ENCODE data around the gene LSAMP.
"Not testable (repeated sequence)": the region's sequence is repeated elsewhere in the genome, so short reads cannot be mapped to it uniquely, and the experiment has no call there.

LSAMP gene

DNA sequence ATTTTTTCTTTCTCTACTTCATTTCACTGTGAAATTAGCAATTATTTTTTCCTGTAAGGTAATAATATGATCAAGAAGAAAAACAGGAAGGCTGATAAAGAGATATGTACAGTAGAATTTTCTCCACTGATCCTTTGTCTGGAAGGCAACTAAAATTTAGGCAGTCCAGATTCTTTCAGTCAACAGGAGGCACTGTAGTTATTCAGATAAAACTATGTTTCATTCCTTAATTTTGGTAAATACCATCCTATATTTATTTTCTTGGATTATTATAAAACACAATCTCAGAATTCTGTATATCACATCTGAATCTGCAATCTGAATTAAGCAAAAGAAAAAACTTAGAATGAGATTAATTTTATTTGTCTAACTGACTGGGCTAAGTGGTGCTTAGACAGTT is 343.2 kb downstream of the LSAMP start:
- H3K9me3 Mint-ChIP-seq: no peaks in the 10 kb centered on the region
- no peaks in the 10 kb centered on the region for H3K36me3 Mint-ChIP-seq (ENCODE audit: low read depth)
- no peak overlapping the region for H3K27ac Mint-ChIP-seq
- no peaks in the 10 kb centered on the region for H3K27me3 Mint-ChIP-seq
- no peaks in the 10 kb centered on the region for H3K4me1 Mint-ChIP-seq (ENCODE audit: low read depth)
- H3K4me3 Mint-ChIP-seq: no peak overlapping the region
- DNase-seq: no peak

DNA sequence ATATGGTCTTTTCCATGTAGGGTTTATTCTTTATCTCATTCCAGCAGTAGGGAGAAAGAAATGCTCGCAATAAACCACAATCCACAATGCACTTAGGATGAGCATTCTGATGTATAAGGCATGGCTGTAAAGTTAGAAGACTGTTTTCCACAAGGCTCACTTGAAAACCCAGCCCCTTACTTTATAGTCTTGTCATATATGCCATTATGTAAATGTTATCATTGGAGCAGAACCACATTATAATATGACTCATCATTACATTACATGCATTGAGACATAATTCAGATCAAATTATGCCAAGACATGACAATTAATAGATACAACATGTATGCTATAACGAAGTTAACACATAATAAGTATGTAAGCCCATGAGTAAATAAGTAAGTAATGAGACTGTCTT is 348.1 kb downstream of the LSAMP start:
- H3K27me3 Mint-ChIP-seq: no peaks in the 10 kb centered on the region
- H3K36me3 Mint-ChIP-seq (ENCODE audit: low read depth): no peaks in the 10 kb centered on the region
- H3K27ac Mint-ChIP-seq: no peak overlapping the region
- H3K9me3 Mint-ChIP-seq: no peaks in the 10 kb centered on the region
- no peaks in the 10 kb centered on the region for H3K4me1 Mint-ChIP-seq (ENCODE audit: low read depth)
- no peak for DNase-seq
- H3K4me3 Mint-ChIP-seq: no peak overlapping the region

DNA sequence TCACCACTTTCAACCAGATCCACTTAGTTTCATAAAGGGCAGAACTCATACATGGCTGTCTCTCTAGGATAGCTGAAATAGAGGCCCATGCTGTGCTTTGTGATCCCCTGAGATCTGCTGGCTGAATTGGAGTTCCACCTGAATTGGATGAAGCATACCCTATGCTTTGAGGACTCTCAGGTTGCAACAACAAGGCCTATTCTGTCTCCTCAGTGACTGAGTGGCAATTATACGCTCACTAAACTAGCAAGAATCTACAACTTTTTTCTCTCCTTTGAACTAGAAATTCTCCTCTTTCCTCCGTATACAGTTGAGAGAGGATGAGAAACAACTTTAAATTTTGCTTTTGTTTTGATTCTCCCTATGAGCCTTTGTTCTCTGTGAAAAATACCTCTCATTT is 348.7 kb downstream of the LSAMP start:
- Mint-ChIP-seq H3K27ac (no peak overlapping the region), H3K9me3 (no peaks in the 10 kb centered on the region), H3K36me3 (ENCODE audit: low read depth) (no peaks in the 10 kb centered on the region), H3K27me3 (no peaks in the 10 kb centered on the region), H3K4me3 (no peak overlapping the region), H3K4me1 (ENCODE audit: low read depth) (no peaks in the 10 kb centered on the region)
- DNase-seq: no peak

DNA sequence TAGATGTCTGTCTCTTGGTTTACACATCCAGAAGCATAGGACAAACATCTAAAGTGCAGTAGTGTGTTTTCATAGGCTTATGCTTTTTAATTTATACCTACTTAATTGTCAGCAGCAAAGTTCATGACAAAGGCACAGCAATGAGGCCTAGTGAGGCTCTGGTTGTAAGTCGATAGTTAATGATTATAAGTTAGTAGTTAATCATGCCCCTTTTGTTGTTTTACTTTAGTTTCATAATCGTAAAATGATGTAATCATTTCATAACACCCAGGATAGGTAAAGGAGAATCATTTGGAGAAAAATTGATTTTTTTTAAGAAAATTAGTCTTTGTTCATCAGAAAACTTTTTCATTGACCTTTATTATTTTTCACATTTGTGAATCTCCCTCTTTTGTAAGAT is 351.9 kb downstream of the LSAMP start:
- Mint-ChIP-seq H3K27ac (no peak overlapping the region), H3K9me3 (peaks cover 4% of the 10 kb centered on the region), H3K4me1 (ENCODE audit: low read depth) (no peaks in the 10 kb centered on the region), H3K27me3 (no peaks in the 10 kb centered on the region), H3K4me3 (no peak overlapping the region), H3K36me3 (ENCODE audit: low read depth) (no peaks in the 10 kb centered on the region)
- no peak for DNase-seq

DNA sequence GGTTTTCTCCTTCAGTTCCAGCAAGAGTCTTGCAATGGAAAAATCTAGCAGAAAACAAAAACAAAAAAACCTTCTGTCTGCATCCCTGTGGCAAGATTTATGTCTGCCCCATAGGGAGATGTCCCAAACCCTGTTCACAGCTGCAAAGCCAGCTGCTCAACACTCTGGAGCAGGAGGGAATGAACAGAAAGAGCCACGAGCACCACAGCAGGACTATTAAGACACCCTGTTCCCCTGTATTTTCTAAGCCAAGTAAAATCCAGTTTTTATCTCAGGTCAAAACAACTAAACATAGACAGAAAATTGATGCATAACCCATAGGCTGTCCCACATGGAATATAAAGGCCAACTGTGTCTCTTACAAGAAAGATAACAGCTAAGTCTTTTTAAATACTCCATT is 357.9 kb downstream of the LSAMP start:
- no peaks in the 10 kb centered on the region for H3K4me1 Mint-ChIP-seq (ENCODE audit: low read depth)
- H3K36me3 Mint-ChIP-seq (ENCODE audit: low read depth): no peaks in the 10 kb centered on the region
- no peak for DNase-seq
- no peak overlapping the region for H3K27ac Mint-ChIP-seq
- peaks cover 4% of the 10 kb centered on the region for H3K9me3 Mint-ChIP-seq
- no peak overlapping the region for H3K4me3 Mint-ChIP-seq
- H3K27me3 Mint-ChIP-seq: no peaks in the 10 kb centered on the region

DNA sequence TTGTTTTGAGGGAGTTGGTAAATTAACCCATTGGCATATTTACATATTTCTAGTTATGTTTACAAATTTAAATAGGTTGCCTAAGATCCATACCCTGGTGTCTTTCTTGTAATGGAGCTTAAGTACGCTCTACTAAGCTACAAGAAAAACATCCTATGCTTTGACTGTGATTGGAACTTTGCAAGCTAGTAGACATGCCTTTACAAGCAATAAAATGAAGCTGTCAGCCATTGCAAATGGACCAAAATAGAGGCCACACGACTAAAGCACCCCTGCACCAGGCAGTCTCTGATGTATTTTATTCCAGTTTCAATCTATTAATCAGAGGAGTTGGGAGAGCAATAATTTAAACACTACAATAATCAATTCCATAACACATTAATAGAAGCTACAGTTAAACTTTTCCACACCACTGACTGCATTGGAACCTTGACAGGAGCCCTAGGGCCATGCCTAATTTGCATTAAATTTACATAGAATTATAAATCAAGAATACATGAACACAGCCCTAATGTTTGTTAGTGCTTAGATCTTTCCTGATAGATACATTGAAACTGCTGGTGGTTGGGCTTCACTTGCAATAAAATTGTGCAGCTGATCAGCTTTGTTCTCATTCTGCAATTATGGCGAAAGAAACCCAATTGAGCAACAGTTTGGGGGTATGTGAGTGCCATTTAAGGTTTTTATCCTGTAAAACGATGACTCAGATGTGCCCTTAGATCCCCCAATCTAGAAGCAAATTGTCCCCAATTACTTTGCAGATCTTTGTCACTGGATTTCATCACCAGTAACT is 360.1 kb downstream of the LSAMP start:
- H3K36me3 Mint-ChIP-seq (ENCODE audit: low read depth): no peaks in the 10 kb centered on the region
- H3K27me3 Mint-ChIP-seq: no peaks in the 10 kb centered on the region
- no peaks in the 10 kb centered on the region for H3K9me3 Mint-ChIP-seq
- DNase-seq: no peak
- H3K4me1 Mint-ChIP-seq (ENCODE audit: low read depth): no peaks in the 10 kb centered on the region
- no peak overlapping the region for H3K27ac Mint-ChIP-seq
- no peak overlapping the region for H3K4me3 Mint-ChIP-seq

DNA sequence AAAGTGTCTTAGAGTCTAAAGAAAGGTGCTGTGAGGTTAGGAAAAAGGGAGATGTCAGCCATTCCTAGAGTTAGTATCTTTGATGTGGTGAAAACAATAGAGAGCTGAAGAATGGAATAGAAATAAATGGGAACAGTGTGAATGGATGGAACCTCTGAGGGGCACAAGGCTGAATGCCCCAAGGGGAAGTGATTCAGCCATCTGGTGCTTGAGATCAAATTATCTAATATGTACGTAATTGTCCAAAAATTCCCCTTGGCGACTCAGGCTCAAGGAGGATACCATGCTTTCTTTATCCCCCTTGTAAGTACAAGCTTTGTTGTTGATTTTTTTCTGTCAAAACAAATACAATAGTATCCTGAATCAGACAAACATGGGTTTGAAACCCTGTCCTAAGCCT is 361.6 kb downstream of the LSAMP start:
- H3K36me3 Mint-ChIP-seq (ENCODE audit: low read depth): no peaks in the 10 kb centered on the region
- H3K4me3 Mint-ChIP-seq: no peak overlapping the region
- no peaks in the 10 kb centered on the region for H3K9me3 Mint-ChIP-seq
- no peak overlapping the region for H3K27ac Mint-ChIP-seq
- no peak for DNase-seq
- H3K27me3 Mint-ChIP-seq: no peaks in the 10 kb centered on the region
- no peaks in the 10 kb centered on the region for H3K4me1 Mint-ChIP-seq (ENCODE audit: low read depth)

DNA sequence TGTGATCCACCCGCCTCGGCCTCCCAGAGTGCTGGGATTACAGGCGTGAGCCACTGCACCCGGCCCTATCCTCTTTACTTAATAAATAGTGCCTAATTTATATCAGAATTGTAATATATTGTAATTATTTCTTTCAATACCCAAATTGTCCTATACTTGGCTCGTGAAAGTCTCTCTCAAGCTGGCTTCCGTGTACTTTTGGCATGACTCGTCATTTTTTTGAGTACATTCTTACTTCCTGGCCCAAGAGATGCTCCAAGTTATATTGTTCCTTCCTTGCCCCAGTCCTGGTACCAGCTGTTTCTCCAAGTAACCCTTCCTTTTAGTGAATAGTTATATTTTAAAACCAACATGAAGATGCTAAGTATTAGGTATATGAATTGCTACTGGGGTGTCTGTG is 366.7 kb downstream of the LSAMP start:
- Mint-ChIP-seq H3K27me3 (no peaks in the 10 kb centered on the region), H3K4me3 (no peak overlapping the region), H3K27ac (no peak overlapping the region), H3K4me1 (ENCODE audit: low read depth) (no peaks in the 10 kb centered on the region), H3K36me3 (ENCODE audit: low read depth) (no peaks in the 10 kb centered on the region), H3K9me3 (no peaks in the 10 kb centered on the region)
- DNase-seq: no peak

DNA sequence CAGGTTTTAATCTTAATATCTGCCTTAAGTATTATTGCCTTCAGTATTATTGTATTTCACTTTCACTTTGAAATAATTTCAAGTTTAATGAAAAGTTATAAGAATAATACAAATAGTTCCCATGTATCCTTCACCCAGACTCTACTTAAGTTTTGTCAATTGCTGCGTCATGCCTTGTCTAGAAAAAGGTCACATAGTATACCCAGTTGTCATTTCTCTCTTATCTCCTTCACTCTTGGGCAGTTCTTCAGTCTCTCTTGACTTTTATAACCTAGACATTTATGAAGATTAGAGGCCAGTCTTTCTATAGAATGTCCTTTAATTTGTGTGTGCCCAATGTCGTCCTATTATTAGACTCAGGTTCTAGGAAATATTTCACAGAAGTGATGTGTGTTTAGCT is 367.7 kb downstream of the LSAMP start:
- no peaks in the 10 kb centered on the region for H3K27me3 Mint-ChIP-seq
- no peak overlapping the region for H3K27ac Mint-ChIP-seq
- H3K36me3 Mint-ChIP-seq (ENCODE audit: low read depth): no peaks in the 10 kb centered on the region
- H3K4me3 Mint-ChIP-seq: no peak overlapping the region
- H3K4me1 Mint-ChIP-seq (ENCODE audit: low read depth): no peaks in the 10 kb centered on the region
- no peak for DNase-seq
- no peaks in the 10 kb centered on the region for H3K9me3 Mint-ChIP-seq

DNA sequence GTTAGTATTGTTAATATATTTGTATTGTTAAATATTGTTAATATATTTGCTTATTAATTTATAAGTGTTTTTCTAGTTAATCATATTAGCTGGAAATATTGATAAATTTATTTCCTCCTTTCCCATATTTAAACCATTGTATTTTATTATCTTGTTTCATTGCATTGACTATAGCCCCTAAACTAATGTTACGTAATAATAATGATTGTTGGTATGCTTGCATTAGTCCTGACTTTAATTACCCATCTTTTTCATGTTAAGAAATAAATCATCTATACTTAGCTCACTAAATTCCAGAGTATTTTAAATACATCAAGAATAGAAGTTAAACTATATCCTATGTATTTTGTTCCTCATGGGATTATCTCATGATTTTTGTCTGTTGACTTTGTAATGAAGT is 368.2 kb downstream of the LSAMP start:
- H3K4me3 Mint-ChIP-seq: no peak overlapping the region
- no peaks in the 10 kb centered on the region for H3K4me1 Mint-ChIP-seq (ENCODE audit: low read depth)
- H3K9me3 Mint-ChIP-seq: no peaks in the 10 kb centered on the region
- no peak overlapping the region for H3K27ac Mint-ChIP-seq
- H3K36me3 Mint-ChIP-seq (ENCODE audit: low read depth): no peaks in the 10 kb centered on the region
- H3K27me3 Mint-ChIP-seq: no peaks in the 10 kb centered on the region
- DNase-seq: no peak

DNA sequence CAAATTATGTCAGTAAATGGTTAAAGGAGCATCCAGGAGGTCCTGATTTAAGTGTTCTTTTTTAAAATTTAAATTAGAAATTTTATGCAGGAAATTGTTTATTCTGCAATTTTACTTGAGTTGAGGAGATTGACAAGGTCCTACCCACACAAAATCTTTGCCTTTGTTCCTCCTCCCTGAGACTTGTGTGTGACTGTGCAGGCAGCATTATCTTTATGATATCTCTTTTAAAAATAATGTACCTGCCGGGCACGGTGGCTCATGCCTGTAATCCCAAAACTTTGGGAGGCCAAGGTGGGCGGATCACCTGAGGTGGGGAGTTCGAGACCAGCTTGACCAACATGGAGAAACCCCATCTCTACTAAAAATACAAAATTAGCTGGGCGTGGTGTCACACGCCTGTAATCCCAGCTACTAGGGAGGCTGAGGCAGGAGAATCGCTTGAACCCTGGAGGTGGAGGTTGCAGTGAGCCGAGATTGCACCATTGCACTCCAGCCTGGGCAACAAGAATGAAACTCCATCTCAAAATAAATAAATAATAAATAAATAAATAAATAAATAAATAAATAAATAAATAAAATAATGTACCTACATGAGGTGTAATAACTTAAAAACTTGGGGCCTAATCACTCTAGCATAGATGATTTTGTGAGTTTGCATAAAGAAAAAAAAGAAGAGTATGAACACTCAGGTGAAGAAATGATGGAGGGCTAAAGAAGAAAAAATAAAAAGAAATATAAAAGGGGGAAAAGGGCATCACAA is 374.6 kb downstream of the LSAMP start:
- H3K4me3 Mint-ChIP-seq, H3K27ac Mint-ChIP-seq, H3K27me3 Mint-ChIP-seq: not testable (repeated sequence)

DNA sequence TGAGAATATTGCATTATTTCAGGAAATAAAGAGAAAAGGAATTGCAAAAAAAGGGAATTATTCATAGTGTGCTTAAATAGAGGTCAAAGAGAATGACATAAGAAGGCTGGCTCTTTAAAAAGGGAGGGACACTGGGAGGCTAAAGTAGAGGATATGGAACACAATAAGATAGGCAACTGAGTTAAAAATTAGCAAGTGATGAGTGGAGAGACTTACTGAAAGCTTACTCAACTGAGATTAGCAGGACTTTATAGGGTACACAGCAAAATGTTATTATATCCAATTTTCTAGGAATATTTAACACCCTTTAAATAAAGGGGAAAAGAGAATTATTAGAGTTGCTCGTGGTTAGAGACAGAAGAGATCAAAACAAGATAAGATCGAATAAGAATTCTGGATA is 375.2 kb downstream of the LSAMP start:
- no peak for DNase-seq
- peaks cover 3% of the 10 kb centered on the region for H3K9me3 Mint-ChIP-seq
- H3K4me1 Mint-ChIP-seq (ENCODE audit: low read depth): no peaks in the 10 kb centered on the region
- no peak overlapping the region for H3K27ac Mint-ChIP-seq
- H3K4me3 Mint-ChIP-seq: no peak overlapping the region
- no peaks in the 10 kb centered on the region for H3K36me3 Mint-ChIP-seq (ENCODE audit: low read depth)
- H3K27me3 Mint-ChIP-seq: no peaks in the 10 kb centered on the region

More for the DNA sequence above, 374.6 kb downstream of the LSAMP start:
- H3K9me3 Mint-ChIP-seq; H3K36me3 Mint-ChIP-seq (ENCODE audit: low read depth); H3K4me1 Mint-ChIP-seq (ENCODE audit: low read depth); DNase-seq: not testable (repeated sequence)

DNA sequence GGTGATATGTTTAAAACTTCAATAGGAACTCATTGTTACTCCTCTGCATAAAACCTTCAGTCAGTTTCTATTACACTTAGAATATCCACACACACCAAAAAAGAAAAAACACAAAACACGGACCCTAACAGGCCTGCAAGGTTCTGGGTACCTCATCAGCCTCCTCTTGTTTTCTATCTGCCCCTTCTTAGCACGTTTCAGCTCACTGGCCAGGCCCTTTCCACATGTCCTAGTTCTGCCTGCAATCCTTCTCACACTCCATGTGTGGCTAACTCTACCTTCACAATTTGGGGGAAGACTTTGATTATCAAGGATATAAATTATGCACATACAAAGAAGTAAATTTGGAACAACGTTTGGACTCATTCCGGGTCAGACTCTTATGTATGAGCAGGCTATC is 376.3 kb downstream of the LSAMP start:
- Mint-ChIP-seq H3K4me1 (ENCODE audit: low read depth) (no peaks in the 10 kb centered on the region), H3K9me3 (peaks cover 3% of the 10 kb centered on the region), H3K27me3 (no peaks in the 10 kb centered on the region), H3K4me3 (no peak overlapping the region), H3K27ac (no peak overlapping the region), H3K36me3 (ENCODE audit: low read depth) (no peaks in the 10 kb centered on the region)
- no peak for DNase-seq

DNA sequence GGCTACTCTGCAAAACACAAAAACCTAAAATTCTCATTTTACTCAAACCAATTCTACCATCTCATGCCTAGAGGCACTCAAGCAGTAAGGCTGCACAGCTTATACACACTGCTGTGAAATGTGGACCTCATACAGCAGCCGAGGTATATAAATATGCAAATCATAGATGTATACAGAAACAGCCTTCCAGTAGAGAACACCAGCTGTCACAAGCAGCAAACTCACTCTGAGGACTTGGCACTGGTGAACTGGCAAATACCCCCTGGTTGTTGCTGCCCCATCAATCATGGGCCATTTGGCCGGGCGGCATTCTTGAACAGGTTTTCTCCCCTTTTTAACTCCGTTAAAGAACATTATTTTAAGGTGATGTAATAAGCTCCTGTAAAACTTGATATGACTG is 378.0 kb downstream of the LSAMP start:
- Mint-ChIP-seq H3K4me1 (ENCODE audit: low read depth) (no peaks in the 10 kb centered on the region), H3K4me3 (no peak overlapping the region), H3K27me3 (no peaks in the 10 kb centered on the region), H3K9me3 (peaks cover 3% of the 10 kb centered on the region), H3K36me3 (ENCODE audit: low read depth) (no peaks in the 10 kb centered on the region), H3K27ac (no peak overlapping the region)
- DNase-seq: no peak

DNA sequence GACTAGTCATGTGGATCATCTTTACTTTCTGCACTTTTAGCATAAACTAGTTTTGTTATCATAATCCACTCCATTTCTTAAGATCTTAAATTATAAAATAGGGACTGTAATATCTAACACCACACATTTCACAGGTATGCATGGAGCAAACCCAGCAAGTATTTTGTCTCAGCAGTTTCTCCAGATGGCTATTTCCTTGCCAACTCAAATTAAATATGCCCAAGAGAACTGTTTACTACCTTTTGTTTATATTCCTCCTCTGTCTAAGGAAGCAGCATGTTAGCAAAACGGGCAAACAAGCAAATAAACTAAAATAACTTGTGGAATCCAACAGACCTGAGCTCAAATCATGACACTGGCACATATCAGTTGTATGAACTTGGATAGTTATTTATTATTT is 379.8 kb downstream of the LSAMP start:
- DNase-seq: no peak
- Mint-ChIP-seq H3K27me3 (no peaks in the 10 kb centered on the region), H3K27ac (no peak overlapping the region), H3K4me1 (ENCODE audit: low read depth) (no peaks in the 10 kb centered on the region), H3K36me3 (ENCODE audit: low read depth) (no peaks in the 10 kb centered on the region), H3K9me3 (no peaks in the 10 kb centered on the region), H3K4me3 (no peak overlapping the region)

Data from activated T-cell treated with anti-CD3 and anti-CD28 coated beads, Interleukin-2, amount 50 U/mL, for 24 hours (primary cell).